ENCODE data around the gene NPSR1. TPM values are rescaled to one million over a fixed set of nuclear protein-coding genes. Genes with fewer than 3 reads are reported as not detected.
"Not testable (repeated sequence)": the region's sequence is repeated elsewhere in the genome, so short reads cannot be mapped to it uniquely, and the experiment has no call there.

The NPSR1 gene
- total RNA-seq, 1 donor from 2014 or later, result not detected

DNA sequence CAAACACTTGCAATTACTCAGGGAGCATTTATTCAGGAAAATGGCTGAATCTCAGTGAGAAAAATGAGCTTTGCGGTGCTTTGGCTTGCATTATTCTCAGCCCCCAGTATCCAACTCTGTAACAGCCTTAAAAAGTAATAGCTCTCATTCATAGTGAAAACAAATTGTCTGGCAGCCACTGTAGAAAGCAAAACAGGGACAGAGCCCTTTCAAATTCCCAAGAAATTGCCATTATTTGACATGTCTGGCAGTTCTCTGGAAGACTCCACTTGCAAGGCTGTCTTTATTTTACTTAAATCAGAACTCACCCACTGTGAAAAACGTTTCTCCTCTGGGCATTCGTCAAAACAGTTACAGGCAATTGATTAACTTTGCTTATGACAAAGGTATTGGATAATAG lies 122.5 kb downstream of the NPSR1 start:
- intact Hi-C loops (cut with micrococcal nuclease), result no loop called here
- TF ChIP-seq, protein P1, sequence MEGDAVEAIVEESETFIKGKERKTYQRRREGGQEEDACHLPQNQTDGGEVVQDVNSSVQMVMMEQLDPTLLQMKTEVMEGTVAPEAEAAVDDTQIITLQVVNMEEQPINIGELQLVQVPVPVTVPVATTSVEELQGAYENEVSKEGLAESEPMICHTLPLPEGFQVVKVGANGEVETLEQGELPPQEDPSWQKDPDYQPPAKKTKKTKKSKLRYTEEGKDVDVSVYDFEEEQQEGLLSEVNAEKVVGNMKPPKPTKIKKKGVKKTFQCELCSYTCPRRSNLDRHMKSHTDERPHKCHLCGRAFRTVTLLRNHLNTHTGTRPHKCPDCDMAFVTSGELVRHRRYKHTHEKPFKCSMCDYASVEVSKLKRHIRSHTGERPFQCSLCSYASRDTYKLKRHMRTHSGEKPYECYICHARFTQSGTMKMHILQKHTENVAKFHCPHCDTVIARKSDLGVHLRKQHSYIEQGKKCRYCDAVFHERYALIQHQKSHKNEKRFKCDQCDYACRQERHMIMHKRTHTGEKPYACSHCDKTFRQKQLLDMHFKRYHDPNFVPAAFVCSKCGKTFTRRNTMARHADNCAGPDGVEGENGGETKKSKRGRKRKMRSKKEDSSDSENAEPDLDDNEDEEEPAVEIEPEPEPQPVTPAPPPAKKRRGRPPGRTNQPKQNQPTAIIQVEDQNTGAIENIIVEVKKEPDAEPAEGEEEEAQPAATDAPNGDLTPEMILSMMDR (IDR thresholded peaks at IDR 0.05; ENCODE audit: borderline replicate concordance), result no peak

DNA sequence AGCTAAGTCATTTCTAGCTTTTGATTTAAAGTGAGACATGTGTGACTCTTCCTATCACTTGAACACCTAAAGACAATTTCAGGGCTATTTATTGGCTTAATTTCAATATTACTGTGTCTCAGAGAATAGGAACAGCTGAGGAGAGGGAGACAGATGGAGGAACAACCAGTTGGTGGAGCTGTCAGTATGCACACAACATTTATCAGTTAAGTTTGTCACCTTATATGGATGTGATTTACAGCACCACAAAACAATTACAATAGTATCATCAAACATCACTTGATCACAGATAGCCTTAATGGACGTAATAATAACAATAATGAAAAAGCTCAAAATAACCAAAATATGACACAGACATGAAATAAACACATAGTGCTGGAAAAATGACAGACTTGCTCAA lies 129.6 kb downstream of the NPSR1 start:
- Histone ChIP-seq H3K27me3 (ENCODE audit: low read depth) (no peaks in the 10 kb centered on the region), H3K4me1 (no peaks in the 10 kb centered on the region), H3K4me3 (no peak overlapping the region), H3K36me3 (no peaks in the 10 kb centered on the region), H3K27ac (replicated peaks) (no peak overlapping the region), H3K9me3 (replicated peaks) (peaks cover 18% of the 10 kb centered on the region)
- TF ChIP-seq, protein P1 (IDR thresholded peaks at IDR 0.05; ENCODE audit: borderline replicate concordance), result no peak
- DNase-seq, result no peak
- intact Hi-C loops (cut with micrococcal nuclease), result no loop called here

More for the DNA sequence above, 122.5 kb downstream of the NPSR1 start:
- Histone ChIP-seq H3K4me1 (no peaks in the 10 kb centered on the region), H3K27ac (replicated peaks) (no peak overlapping the region), H3K4me3 (no peak overlapping the region), H3K27me3 (ENCODE audit: low read depth) (no peaks in the 10 kb centered on the region), H3K9me3 (replicated peaks) (peaks cover 39% of the 10 kb centered on the region), H3K36me3 (no peaks in the 10 kb centered on the region)
- no peak for DNase-seq

DNA sequence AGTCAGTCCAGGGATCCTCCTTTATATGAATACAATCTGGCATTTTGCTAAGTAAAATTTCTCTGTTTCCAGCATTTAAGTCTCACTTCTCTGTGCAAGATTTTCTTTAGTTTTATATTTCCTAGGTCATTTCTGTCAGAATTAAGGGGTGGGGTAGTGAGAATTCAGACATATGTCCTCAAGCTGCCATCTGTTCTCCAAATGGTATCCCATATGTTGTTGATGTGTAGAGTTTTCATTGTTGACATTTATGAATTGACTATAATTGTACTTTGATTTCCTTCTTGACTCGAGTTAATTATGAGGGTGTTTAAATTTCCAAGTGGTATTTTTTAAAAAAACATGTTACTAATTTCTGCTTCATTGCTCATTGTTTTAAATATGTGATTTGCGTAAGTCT lies 148.8 kb downstream of the NPSR1 start:
- TF ChIP-seq, protein P1 (IDR thresholded peaks at IDR 0.05; ENCODE audit: borderline replicate concordance), result no peak
- no peaks in the 10 kb centered on the region for H3K36me3 ChIP-seq
- DNase-seq, result no peak
- no peak overlapping the region for H3K4me3 ChIP-seq
- intact Hi-C loops (cut with micrococcal nuclease), result no loop called here
- H3K27me3 ChIP-seq (ENCODE audit: low read depth), result peaks cover 12% of the 10 kb centered on the region
- H3K9me3 ChIP-seq (replicated peaks), result peaks cover 6% of the 10 kb centered on the region
- H3K27ac ChIP-seq (replicated peaks), result no peak overlapping the region
- no peaks in the 10 kb centered on the region for H3K4me1 ChIP-seq

DNA sequence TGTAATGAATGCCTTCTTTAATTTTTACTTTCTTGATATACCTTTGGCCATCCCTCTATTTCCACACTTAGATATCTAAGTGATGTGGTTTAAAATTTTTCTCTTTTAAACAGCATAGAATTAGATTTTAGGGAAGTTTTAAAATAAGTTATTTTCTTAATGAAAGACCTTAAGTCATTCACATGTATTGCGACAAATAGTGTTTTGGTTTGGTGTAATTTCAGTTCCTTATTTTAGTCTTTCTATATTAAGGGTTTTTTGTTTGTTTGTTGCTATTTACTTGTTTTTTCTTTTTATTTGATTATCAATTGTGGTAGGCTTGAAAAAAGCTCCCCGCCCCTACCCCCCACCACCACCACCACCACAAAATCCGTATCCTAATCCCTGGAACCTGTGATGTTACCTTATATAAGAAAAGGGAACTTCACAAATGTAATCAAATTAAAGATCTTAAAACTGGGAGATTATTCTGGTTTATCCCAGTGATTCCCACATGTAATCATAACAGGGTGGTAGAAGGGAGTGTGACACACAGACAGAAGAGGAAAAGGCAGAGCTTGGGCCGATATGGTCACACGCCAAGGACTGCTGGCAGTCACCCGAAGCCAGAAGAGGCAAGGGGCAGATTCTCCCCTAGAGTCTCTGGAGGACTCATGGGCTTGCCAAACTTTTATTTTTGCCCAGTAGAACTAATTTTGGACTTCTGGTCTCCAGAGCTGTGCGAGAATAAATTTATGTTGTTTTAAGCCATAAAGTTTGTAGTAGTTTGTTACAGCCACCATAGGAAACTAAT lies 149.7 kb downstream of the NPSR1 start:
- Histone ChIP-seq H3K27ac (replicated peaks) (no peak overlapping the region), H3K4me1 (no peaks in the 10 kb centered on the region), H3K27me3 (ENCODE audit: low read depth) (peaks cover 18% of the 10 kb centered on the region), H3K9me3 (replicated peaks) (no peaks in the 10 kb centered on the region), H3K4me3 (no peak overlapping the region), H3K36me3 (no peaks in the 10 kb centered on the region)
- no peak for DNase-seq
- TF ChIP-seq, protein P1 (IDR thresholded peaks at IDR 0.05; ENCODE audit: borderline replicate concordance), result no peak
- intact Hi-C loops (cut with micrococcal nuclease), result no loop called here

DNA sequence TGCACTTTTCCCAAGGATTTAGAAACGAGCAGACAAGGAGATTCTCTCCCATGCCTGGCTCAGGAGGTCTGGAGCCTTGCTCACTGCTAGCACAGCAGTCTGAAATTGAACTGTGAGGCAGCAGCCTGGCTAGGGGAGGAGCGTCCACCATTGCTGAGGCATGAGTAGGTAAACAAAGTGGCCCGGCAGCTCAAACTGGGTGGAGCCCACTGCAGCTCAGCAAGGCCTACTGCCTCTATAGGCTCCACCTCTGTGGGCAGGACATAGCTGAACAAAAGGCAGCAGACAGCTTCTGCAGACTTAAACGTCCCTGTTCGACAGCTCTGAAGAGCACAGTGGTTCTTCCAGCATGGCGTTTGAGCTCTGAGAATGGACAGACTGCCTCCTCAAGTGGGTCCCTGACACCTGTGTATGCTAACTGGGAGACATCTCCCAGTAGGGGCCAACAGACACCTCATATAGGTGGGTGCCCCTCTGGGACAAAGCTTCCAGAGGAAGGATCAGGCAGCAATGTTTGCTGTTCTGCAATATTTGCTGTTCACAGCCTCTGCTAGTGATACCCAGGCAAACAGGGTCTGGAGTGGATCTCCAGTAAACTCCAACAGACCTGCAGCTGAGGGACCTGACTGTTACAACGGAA lies 156.3 kb downstream of the NPSR1 start:
- peaks cover 18% of the 10 kb centered on the region for H3K27me3 ChIP-seq (ENCODE audit: low read depth)
- H3K27ac ChIP-seq (replicated peaks); H3K4me1 ChIP-seq; intact Hi-C loops (cut with micrococcal nuclease); H3K4me3 ChIP-seq; H3K9me3 ChIP-seq (replicated peaks); H3K36me3 ChIP-seq; DNase-seq: not testable (repeated sequence)
